Myocyte (in vitro differentiated cells): ENCODE data around the gene RRAS. TPM values are rescaled to one million over a fixed set of nuclear protein-coding genes. Genes with fewer than 3 reads are reported as not detected.

Source experiments
- DNase-seq: peaks from one replicate; pipeline ENCODE4 v3.0.0-alpha.2; 2012; ENCODE audit warnings: low read depth
- total RNA-seq: library from RNA; depleted of rRNA; stranded (reverse); fragments of >200 nt; gene quantifications from 2 replicates; pipeline ENCODE4 v1.2.3, GENCODE V29; 2014

Gene RRAS
- total RNA-seq, 1 donor from 2014 or later: 42.1 TPM

DNA sequence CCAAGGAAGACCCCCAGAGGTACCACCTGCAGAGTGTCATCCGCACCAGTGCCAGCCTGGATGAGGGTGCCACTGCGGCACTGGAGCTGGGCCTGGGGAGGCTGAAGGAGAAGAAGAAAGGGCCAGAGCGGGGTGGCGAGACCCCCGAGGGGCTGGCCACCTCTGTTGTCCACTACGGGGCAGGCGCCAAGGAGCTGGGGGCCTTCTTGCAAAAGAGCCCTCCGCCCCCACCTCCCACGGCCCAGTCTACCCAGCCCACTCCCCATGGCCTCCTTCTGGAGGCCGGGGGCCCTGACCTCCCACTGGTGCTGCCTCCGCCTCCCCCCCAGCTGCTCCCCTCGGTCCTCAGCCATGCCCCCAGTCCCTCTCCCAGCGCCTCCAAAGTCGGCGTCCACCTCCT is 43.5 kb downstream of the RRAS start:
- no peak for DNase-seq

GRCh38 chr19:49595819-49596404 is 44.0 kb downstream of the RRAS start:
- no peak for DNase-seq

DNA sequence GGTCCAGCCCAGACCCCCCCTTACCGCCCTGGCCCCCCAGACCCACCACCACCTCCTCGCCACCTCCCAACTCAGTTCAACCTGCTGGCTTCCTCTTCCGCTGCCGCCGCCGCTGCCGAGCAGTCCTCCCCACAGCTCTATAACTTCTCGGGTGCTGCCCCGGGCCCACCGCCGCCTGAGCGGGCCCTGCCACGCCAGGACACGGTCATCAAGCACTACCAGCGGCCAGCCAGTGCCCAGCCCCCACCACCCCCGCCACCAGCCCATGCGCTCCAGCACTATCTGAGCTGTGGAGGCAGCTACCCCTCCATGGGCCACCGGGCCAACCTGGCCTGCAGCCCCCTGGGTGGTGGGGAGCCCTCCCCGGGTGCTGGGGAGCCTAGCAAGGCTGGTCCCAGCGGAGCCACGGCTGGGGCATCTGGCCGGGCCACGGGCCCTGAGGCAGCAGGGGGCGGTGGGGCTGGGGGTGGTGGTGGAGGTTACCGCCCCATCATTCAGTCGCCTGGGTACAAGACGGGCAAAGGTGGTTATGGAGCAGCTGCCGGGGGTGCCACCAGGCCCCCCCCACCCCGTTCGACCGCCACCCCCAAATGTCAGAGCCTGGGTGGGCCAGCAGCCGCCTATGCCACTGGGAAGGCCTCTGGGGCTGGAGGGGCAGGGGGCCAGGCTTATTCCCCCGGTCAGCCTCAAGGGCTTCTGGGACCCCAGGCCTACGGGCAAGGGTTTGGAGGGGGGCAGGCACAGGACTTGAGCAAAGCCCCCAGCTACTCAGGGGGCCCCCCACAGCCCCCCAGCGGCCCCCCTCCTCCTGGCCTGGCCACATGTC is 44.7 kb downstream of the RRAS start:
- no peak for DNase-seq

DNA sequence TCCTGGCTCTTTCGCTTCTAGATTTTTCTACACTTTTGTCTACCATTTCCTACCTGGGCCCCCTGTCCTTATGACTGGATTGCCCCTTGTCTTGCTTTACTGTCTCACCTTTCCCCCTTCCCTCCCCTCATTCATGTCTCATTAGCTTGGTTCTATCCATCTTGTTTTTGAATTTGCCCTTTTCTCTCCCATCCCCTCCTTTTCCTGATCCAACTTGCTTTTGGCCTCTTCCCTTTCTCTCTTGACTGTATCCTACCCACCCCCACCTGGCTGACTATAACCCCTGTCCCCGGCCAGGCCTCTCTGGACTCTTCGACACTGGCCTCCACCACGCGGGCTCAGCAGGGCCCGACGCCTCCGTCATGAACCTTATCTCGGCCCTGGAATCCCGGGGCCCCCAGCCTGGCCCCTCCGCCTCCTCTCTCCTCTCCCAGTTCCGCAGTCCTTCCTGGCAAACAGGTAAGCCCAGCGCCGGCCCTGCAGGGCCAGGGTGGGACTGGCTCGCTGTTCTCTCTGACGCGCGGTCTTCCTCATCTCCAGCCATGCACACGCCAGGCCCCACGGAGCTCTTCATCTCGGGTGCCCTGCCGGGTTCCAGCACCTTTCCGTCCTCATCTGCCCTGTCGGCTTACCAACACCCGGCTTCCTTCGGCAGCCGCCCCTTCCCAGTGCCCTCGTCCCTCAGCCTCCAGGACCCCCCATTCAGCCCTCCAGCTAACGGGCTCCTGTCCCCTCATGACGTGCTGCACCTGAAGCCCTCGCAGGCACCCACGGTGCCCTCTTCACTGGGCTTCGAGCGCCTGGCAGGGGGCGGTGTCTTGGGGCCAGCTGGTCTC is 45.6 kb downstream of the RRAS start:
- no peak for DNase-seq

- DNase-seq: peak; percentile 91
Measured at GRCh38 chr19:49593233-49594113, 46.5 kb downstream of the RRAS start.

DNA sequence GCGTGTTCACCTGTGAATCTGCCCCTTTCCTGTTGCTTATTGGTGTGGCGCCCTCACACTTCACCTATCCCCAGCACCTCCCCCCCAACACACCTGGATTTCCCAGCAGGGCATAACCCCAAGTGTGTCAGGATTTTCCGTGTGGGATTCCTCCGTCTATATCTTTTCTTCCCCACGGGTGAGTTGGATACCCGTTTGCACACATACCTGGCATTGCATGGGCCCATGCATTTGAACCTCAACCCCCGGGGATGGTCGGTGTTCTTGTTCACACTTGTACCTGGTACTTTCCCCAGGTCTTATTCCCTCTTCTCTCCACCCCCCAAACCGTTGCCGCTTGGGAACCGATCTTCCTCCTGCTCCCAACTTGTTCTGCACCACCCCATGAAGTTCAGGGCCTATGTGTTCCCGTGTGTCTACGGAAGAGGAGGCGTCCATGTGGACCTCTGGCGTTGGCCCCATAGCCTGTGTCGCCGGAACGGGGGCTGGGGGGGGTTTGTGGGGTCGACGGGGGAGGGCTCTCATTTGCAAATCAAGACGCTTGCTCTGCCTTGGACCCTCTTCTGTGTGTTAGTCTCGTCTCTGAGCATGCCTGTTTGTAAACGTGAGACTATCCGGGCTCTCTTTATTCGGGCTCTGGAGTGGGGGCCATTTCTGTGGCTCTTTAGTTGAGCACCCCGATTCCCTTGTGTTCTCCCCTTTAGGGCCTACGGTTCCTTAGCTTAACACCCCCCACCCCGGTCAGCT is 47.3 kb downstream of the RRAS start:
- DNase-seq: peak; percentile 11

GRCh38 chr19:49591731-49592485 is 48.0 kb downstream of the RRAS start:
- peak; percentile 42 for DNase-seq

GRCh38 chr19:49590971-49591730 is 48.8 kb downstream of the RRAS start, which contains the start of gene PRR12:
Gene PRR12, plus strand, starts transcription at chr19:49591182. Its CDS starts 473 bp downstream, at chr19:49591655.
- peak; percentile 67 for DNase-seq

- peak; percentile 90 for DNase-seq
Measured at GRCh38 chr19:49590071-49590970, 49.6 kb downstream of the RRAS start.

DNA sequence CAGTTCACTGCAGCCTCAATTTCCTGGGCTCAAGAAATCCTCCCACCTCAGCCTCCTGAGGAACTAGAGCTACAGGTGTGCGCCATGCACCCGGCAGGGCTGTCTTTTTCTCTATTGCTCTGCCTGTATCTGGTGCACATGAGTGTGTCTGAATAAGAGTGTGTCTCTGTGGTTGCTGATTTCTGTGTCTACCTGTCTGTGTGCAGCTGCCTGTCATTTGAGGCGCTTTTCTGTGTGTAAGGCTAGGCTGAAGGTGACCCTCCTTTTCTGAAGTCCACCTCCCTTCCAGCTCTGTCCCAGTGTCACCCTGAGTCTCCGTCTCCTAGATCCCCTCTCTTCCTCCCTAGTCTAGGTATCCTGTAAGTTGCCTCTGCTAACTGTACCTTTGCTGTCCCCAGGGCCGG is 50.4 kb downstream of the RRAS start:
- DNase-seq: no peak

- no peak for DNase-seq
Measured at GRCh38 chr19:49588365-49589122, 51.4 kb downstream of the RRAS start.

GRCh38 chr19:49587227-49587626 is 52.7 kb downstream of the RRAS start:
- no peak for DNase-seq
